Prostate gland (tissue), 2 donors: ENCODE measurements around the gene CTNNA3.

Experiments
- POLR2A ChIP-seq: fragments of 450-650 bp; IDR thresholded peaks from one replicate; pipeline ENCODE4 v1.6.1; 2016; ENCODE audit warnings: antibody characterized with exemption, mild to moderate bottlenecking
- TF ChIP-seq, protein P1 (sequence below), 4 experiments: fragments of 200-600 bp in 2 of 4; fragments of 450-650 bp in 2 of 4; sonication (generic) in 2 of 4; IDR thresholded peaks; 1 replicate in 3 of 4; 2 replicates in 1 of 4; pipeline ENCODE4 v1.5.1; 2016 to 2019; ENCODE audit warnings: antibody characterized with exemption in 4 of 4, mild to moderate bottlenecking in 2 of 4, moderate library complexity in 2 of 4

GRCh38 chr10:67200913-67201564 lies 495.0 kb downstream of the CTNNA3 start:
- TF ChIP-seq, protein P1, sequence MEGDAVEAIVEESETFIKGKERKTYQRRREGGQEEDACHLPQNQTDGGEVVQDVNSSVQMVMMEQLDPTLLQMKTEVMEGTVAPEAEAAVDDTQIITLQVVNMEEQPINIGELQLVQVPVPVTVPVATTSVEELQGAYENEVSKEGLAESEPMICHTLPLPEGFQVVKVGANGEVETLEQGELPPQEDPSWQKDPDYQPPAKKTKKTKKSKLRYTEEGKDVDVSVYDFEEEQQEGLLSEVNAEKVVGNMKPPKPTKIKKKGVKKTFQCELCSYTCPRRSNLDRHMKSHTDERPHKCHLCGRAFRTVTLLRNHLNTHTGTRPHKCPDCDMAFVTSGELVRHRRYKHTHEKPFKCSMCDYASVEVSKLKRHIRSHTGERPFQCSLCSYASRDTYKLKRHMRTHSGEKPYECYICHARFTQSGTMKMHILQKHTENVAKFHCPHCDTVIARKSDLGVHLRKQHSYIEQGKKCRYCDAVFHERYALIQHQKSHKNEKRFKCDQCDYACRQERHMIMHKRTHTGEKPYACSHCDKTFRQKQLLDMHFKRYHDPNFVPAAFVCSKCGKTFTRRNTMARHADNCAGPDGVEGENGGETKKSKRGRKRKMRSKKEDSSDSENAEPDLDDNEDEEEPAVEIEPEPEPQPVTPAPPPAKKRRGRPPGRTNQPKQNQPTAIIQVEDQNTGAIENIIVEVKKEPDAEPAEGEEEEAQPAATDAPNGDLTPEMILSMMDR (IDR thresholded peaks at IDR 0.05): no peak
- no peak for TF ChIP-seq POLR2A
